Measurements from ENCODE around the gene ATP6V0E2.

DNA sequence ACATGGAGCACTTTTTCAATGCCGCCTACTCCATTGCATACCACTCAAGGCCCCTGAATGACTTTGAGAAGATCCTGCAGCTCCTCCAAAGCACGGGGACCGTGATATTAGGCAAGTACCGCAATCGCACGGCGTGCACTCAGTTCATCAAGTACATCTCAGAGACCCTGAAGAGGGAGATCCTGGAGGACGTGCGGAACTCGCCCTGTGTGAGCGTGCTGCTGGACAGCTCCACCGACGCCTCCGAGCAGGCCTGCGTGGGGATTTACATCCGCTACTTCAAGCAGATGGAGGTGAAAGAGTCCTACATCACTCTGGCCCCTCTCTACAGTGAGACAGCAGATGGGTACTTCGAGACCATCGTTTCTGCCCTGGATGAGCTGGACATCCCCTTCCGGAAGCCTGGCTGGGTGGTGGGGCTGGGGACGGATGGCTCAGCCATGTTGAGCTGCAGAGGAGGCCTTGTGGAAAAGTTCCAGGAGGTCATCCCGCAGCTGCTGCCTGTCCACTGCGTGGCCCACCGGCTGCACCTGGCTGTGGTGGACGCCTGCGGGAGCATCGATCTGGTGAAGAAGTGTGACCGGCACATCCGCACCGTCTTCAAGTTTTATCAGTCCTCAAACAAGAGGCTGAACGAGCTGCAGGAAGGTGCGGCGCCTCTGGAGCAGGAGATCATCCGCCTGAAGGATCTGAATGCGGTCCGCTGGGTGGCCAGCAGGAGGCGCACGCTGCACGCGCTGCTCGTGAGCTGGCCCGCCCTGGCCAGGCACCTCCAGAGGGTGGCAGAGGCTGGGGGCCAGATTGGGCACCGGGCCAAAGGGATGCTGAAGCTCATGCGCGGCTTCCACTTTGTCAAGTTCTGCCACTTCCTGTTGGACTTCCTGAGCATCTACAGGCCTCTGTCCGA lies 12.7 kb upstream of the ATP6V0E2 start:
- TF ChIP-seq, protein P1, sequence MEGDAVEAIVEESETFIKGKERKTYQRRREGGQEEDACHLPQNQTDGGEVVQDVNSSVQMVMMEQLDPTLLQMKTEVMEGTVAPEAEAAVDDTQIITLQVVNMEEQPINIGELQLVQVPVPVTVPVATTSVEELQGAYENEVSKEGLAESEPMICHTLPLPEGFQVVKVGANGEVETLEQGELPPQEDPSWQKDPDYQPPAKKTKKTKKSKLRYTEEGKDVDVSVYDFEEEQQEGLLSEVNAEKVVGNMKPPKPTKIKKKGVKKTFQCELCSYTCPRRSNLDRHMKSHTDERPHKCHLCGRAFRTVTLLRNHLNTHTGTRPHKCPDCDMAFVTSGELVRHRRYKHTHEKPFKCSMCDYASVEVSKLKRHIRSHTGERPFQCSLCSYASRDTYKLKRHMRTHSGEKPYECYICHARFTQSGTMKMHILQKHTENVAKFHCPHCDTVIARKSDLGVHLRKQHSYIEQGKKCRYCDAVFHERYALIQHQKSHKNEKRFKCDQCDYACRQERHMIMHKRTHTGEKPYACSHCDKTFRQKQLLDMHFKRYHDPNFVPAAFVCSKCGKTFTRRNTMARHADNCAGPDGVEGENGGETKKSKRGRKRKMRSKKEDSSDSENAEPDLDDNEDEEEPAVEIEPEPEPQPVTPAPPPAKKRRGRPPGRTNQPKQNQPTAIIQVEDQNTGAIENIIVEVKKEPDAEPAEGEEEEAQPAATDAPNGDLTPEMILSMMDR (conservative IDR thresholded peaks at IDR 0.05), result no peak; the same call in 1 of the 2 replicates
- TF ChIP-seq EZH2 (IDR thresholded peaks at IDR 0.05; ENCODE audit: low read depth), result no peak
